ENCODE measurements around the gene MCM6. TPM values are rescaled to one million over a fixed set of nuclear protein-coding genes. Genes with fewer than 3 reads are reported as not detected.

The MCM6 gene
- total RNA-seq, 4 donors from 2014 or later, result 4.2 to 6.3 (median 4.8) TPM

GRCh38 chr2:135820003-135820618 lies 56.1 kb downstream of the MCM6 start:
- ATAC-seq (no peak), DNase-seq (no peak)
- intact Hi-C loops (cut with DNase I; ENCODE audit: low total_unique reads), result no loop called here
- Histone ChIP-seq H3K4me1 (no peaks in the 10 kb centered on the region), H3K27ac (no peak overlapping the region), H3K9me3 (no peaks in the 10 kb centered on the region), H3K4me3 (no peak overlapping the region), H3K27me3 (no peaks in the 10 kb centered on the region), H3K36me3 (no peaks in the 10 kb centered on the region)
- TF ChIP-seq CTCF (IDR thresholded peaks at IDR 0.05 in 4 of 5, conservative IDR thresholded peaks at IDR 0.05 in 1 of 5) (no peak), POLR2A (IDR thresholded peaks at IDR 0.05) (no peak)
- in situ Hi-C loops (cut with MboI; ENCODE audit: low sequenced_read_pairs in 4 of 4), result no loop called here

- Histone ChIP-seq H3K27me3 (no peaks in the 10 kb centered on the region), H3K36me3 (no peaks in the 10 kb centered on the region), H3K9me3 (no peaks in the 10 kb centered on the region), H3K4me1 (no peaks in the 10 kb centered on the region), H3K27ac (no peak overlapping the region), H3K4me3 (no peak overlapping the region)
- ATAC-seq, result no peak
- no peak for DNase-seq
- TF ChIP-seq POLR2A (IDR thresholded peaks at IDR 0.05) (no peak), CTCF (IDR thresholded peaks at IDR 0.05 in 4 of 5, conservative IDR thresholded peaks at IDR 0.05 in 1 of 5) (no peak)
- in situ Hi-C loops (cut with MboI; ENCODE audit: low sequenced_read_pairs in 4 of 4), result no loop called here
- intact Hi-C loops (cut with DNase I; ENCODE audit: low total_unique reads), result no loop called here
Observed at GRCh38 chr2:135818937-135819610, 57.2 kb downstream of the MCM6 start.

- Histone ChIP-seq H3K9me3 (no peaks in the 10 kb centered on the region), H3K4me1 (no peaks in the 10 kb centered on the region), H3K36me3 (no peaks in the 10 kb centered on the region), H3K27me3 (no peaks in the 10 kb centered on the region), H3K4me3 (no peak overlapping the region), H3K27ac (no peak overlapping the region)
- intact Hi-C loops (cut with DNase I; ENCODE audit: low total_unique reads), result no loop called here
- DNase-seq, result no peak
- ATAC-seq, result no peak
- TF ChIP-seq CTCF (IDR thresholded peaks at IDR 0.05 in 4 of 5, conservative IDR thresholded peaks at IDR 0.05 in 1 of 5) (no peak), POLR2A (IDR thresholded peaks at IDR 0.05) (no peak)
- in situ Hi-C loops (cut with MboI; ENCODE audit: low sequenced_read_pairs in 4 of 4), result no loop called here
Observed at GRCh38 chr2:135817951-135818350, 58.3 kb downstream of the MCM6 start.

GRCh38 chr2:135817466-135817865 lies 58.8 kb downstream of the MCM6 start:
- Histone ChIP-seq H3K4me3 (no peak overlapping the region), H3K36me3 (no peaks in the 10 kb centered on the region), H3K4me1 (no peaks in the 10 kb centered on the region), H3K27me3 (no peaks in the 10 kb centered on the region), H3K27ac (no peak overlapping the region), H3K9me3 (no peaks in the 10 kb centered on the region)
- TF ChIP-seq POLR2A (IDR thresholded peaks at IDR 0.05) (no peak), CTCF (IDR thresholded peaks at IDR 0.05 in 4 of 5, conservative IDR thresholded peaks at IDR 0.05 in 1 of 5) (no peak)
- DNase-seq (no peak), ATAC-seq (no peak)
- intact Hi-C loops (cut with DNase I; ENCODE audit: low total_unique reads), result no loop called here
- in situ Hi-C loops (cut with MboI; ENCODE audit: low sequenced_read_pairs in 4 of 4), result no loop called here

Measured in gastrocnemius medialis (tissue), 4 donors.